ENCODE data around the gene PTAFR.

The PTAFR gene

DNA sequence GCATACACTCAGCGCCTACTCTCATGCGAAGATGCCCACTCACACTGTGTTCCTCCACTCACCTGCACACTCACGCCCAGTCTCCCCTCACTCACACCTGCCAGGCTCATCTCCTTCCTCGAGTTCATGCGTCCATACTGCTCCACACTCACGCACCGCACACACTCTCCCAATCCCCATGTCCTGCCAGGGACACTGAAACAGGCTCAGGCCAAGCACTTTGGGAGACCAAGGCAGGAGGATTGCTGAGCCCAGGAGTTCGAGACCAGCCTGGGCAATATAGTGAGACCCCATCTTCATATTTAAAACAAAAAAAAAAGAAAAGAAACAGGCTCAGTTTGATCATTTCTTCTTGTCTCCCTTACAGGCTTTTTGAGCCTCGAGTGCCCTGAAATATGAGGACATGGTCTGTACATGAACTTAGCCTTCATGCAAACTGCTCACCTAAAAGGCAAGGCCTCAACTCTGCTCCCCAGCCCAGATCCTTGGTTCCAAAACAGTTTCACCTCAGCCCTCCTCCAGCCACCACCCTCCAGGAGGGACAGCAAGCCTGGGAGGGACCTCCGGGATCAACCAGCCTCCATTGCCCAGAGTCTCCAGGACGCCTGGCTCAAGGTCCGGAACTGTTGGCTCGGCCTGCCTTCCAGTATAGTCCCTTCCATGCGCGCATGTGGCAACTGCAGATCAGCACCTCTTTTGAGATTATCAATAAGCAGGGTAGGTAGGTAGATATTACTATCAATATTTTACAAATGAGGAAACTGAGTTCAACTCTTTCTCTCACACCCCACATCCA is 2.4 kb upstream of the PTAFR start:
- DNase-seq (ENCODE audit: low spot score): no peak

DNA sequence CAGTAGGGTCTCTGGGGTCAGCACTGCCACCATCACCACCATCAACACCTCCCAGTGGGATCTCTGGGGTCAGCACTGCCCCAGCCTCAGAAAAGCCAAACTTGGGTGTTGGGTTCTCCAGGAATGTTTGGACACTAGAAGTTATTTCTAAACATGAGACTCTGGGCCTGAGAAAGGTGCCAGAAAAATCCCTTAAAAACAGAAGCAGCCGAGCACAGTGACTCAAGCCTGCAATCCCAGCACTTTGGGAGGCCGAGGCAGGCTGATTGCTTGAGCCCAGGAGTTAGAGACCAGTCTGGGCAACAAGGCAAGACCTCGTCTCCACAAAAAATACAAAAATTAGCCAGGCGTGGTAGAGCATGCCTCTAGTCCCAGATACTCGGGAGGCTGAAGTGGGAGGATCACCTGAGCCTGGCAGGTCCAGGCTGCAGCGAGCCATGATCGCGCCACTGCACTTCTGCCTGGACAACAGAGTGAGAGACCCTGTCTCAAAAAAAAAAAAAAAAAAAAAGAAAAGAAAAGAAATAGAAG is 470 bp downstream of the PTAFR start:
- DNase-seq (ENCODE audit: low spot score): no peak

DNA sequence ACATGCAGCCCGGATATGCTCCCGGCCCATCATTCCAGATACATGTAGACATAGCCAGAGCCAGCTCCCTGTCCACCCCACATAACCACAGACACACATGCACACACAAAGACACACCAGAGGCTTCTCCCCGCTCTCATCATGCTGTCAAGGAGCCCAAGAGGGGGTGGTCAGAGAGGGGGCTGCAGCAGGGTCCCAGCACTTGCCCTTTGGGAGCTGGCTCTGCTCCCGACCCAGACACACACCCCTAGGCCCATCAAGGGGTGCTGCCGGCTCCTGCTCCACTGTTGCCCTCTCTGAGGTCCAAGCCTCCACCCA is 2.6 kb downstream of the PTAFR start:
- DNase-seq (ENCODE audit: low spot score): no peak

DNA sequence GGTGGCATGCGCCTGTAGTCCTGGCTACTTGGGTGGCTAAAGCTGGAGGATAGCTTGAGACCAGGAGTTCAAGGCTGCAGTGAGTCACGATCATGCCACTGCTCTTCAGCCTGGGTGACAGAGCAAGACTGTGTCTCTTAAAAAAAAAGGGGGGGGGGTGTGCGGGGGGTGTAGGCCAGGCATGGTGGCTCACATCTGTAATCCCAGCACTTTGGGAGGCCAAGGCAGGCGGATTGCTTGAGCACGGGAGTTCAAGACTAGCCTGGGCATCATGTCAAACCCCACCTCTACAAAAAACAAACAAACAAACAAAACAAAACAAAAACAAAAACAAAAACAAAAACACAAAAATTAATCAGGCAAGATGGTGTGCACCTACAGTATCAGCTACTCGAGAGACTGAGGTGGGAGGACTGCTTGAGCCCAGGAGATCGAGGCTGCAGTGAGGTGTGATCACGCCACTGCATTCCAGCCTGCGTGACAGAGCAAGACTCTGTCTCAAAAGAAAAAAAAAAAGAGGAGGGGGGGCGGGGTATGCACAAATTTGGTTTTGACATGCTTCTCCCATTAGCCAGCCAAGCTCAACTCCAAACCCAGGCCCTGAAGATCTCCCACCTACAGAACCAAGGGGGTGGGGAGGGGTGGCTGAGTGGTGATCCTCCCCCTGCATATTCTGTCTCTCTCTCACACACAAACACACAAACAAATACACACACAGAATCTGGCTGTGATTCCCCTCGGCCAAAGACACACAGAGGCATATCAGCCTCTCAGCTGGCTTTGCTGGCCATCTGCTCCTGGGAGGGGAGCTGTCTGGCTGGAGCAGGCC is 3.1 kb downstream of the PTAFR start:
- no peak for DNase-seq (ENCODE audit: low spot score)

DNA sequence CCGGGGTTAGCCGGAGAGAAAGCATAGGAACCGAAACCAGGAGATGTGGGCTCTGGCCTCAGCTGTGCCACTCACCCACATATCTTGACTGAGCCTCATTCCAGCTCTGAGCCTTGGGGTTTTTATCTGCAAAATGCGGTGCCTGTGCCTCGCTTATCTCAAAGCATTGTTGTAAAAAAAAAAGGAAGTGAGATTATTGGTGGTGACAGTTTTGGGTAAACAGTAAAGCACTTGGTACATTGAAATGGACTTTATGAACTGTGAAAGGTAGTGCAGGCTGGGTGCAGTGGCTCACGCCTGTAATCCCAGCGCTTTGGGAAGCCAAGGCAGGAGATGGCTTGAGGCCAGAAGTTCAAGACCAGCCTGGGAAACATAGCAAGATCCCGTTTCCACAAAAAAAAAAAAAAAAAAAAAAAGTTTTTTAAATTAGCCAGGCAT is 3.8 kb downstream of the PTAFR start:
- peak; percentile 12 for DNase-seq (ENCODE audit: low spot score)

DNA sequence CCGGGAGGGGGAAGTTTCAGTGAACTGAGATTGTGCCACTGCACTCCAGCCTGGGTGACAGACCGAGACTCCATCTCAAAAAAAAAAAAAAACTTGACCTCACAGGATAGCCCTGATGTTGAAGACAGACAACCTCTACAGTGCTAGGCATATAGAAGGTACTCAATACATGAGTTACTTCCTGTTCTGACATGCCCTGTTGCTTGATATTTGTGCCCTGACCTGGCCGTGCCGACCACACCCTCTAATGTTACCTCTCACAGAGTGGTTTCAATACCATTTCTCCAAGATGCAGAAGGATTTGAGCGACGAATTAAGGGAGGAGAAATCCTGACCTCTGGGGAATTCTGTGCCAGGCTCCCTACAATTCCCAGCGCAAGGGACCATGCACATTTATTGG is 5.2 kb downstream of the PTAFR start:
- DNase-seq (ENCODE audit: low spot score): no peak

DNA sequence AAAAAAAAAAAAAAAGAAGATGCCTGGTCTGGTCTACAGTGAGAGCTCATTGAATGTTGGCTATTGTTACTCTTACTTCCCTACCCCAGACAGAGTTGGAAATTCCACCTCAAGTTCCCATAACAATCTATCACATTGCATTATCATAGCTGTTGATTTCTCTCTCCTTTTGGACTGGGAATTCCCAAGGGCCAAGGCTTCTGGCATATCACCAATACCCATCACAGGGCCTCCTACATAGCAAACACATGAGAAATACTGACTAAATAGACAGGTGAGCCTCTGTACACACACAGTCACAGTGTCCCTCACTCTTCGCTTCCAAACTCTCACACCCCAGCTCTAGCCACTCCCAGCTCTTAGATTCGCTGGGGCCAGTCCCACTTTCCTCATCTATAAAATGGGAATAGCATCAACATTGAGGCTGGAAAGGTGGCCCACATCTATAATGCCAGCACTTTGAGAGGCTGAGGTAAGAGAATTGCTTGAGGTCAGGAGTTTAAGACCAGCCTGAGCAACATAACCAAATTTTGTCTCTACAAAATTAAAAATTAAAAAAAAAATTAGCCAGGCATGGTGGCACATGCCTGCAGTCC is 6.4 kb downstream of the PTAFR start:
- DNase-seq (ENCODE audit: low spot score): no peak

DNA sequence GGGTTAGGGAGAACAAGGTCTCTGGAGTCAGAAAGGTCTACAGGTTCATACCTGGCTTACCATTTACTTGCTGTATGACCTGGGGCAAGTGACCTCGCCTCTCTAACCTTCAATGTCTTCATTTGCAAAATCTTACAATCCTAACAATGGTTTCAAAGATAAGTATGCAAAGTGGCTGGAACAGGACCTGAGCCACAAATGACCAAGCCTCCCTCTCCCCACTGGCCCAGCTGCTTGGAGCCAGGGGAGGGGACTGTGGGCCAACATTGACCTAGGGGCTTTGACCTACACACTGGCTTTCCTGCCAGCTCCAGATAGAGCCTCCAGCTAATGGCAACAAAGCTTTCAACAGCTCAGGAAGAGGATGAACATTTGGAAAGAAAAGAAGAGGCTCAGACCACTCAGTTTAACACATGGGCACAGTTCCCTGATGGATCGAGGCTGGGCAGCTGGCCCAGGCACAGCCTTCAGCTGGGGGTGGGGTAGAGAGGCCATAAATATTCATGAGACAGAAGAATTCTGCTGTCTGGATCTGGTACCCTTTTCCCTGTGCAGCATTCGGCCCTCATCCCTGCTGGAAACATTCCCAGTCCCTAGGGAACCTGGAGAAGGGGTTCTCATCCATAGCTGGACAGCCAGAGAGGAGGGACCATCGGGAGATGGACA is 12.9 kb downstream of the PTAFR start:
- no peak for DNase-seq (ENCODE audit: low spot score)

DNA sequence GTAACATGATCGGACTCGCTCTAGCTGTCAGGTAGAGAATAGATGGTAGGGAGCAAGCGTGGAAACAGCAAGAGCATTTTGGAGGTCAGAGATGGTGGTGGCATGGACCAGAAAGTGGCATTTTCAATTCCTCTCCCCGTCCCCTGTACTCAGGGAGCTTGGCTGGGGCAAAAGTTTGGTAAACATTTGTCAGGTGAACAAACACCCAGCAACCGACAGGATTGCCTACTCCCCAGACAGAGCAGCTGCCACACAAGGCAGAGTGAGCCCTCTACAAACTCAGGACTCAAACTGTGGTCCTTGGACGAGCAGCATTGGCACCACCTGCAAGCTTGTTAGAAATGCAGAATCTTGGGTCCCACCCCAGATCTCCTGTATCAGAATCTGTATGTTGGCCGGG is 14.3 kb downstream of the PTAFR start:
- no peak for DNase-seq (ENCODE audit: low spot score)

DNA sequence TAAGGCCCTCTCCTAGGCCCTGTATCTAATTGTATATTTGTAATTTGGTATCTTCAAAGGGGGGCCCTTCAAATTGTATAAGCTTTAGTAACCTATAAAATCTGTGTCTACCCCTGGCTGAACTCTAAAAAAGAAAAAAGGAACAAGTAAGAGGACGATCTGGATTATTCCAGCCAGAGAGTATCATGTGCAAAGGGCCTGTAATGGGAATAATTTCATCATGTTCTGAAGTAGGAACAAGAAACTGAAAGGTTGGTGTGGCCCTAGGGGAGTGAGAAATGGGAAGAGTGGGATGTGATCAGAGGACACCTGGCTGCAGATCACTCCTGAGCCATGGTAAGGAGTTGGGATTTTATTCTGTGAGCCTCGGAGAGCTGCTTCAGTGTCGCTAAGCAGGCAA is 14.7 kb downstream of the PTAFR start:
- DNase-seq (ENCODE audit: low spot score): no peak

DNA sequence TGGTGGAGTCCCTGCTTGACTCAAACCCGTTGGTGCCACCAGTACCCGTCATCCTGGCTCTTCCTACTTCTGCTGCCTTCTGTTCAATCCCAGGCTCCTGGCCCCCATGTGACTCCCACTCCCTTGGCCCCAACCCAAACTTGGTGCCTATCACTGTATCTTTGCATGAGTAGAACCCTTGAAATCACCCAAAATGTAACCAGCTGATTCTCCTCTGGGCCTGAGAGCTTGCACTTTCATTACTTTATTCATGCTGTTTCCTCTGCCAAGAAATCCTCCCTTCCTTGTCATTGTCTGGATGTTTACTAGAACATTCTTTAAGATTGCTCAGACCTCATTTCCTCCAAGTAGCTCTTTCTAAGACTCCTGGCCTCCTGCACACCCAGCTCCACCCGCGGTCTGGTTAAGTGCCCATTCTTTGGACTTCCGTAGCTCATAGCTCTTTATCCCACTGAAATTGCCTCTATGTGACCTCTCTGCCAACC is 15.7 kb downstream of the PTAFR start:
- DNase-seq (ENCODE audit: low spot score): no peak

DNA sequence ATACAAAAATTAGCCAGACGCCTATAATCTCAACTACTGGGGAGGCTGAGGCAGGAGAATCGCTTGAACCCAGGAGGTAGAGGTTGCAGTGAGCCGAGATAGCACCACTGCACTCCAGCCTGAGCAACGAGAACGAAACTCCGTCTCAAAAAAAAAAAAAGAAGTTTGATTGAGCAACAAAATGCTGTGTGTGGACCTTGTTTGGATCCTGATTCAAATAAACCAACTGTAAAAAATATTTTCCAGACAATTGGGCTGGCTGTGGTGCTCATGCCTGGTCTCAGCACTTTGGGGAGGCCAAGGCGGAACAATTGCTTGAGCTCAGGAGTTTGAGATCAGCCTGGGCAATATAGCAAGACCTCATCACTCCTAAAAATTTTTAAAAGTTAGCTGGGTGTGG is 16.8 kb downstream of the PTAFR start:
- no peak for DNase-seq (ENCODE audit: low spot score)

DNA sequence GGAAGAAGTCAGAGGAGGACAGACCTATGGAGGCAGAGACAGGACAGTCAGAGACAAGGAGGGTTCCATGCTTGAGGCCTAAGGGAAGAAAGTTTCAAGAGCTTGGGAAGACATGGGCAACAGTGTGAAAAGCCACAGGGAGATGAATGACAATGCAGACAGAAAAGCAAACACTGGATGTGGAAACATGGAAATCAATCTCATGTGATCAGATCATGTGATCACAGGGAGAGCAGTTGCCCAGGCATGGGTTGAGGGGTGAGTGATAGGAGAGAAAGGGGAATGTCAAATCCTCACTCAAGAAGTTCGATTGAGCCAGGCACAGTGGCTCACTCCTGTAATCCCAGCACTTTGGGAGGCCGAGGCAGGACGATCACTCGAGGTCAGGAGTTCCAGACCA is 17.2 kb downstream of the PTAFR start:
- DNase-seq (ENCODE audit: low spot score): no peak

DNA sequence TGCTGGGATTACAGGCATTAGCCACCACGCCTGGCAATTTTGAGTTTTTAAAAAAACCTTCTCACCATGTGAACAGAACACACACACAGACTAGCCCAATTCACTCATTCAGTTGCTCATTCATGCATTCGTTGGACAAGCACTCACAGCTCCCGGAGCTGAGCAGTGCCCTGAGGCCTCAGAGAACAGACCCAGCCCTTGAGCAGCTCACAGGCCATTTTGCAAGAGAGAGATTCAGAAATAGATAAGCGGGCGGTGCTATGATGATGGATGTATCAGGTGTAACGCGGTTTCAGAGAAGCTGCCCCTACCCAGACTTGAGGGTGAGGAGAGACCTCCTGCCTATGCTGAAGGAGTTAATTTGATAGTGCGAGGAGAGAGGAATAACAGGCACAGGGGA is 18.6 kb downstream of the PTAFR start:
- no peak for DNase-seq (ENCODE audit: low spot score)

DNA sequence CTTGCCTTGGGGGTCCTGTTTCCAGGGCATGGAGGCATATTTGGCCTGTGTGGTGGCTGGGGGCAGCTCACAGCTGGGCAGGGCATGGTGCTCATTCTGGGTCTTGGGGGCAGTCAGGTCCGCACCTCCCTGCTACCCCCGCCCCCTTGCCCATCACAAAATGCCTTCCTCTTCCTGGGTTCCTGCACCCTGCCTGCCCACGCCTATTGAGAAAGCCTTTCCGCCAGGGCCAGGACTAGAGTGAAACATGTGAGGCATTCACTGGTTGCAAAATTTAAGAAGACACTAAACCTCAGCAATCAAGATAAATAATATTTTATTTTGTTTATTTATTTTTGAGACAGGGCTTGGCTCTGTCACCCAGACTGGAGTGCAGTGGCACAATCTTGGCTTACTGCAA is 19.7 kb downstream of the PTAFR start:
- DNase-seq (ENCODE audit: low spot score): no peak

DNA sequence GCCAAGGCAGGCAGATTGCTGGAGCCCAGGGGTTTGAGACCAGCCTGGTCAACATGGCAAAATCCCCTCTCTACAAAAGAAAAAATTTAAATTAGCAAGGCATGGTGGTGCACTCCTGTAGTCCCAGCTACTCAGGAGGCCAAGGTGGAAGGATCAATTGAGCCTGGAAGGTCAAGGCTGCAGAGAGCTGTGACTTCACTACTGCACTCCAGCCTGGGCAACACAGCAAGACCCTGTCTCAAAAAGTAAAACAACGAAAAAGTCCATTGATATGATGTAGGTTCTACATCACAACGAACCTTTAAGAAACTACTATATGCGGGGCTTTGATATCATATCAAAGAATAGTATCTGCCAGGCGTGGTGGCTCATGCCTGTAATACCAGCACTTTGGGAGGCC is 20.9 kb downstream of the PTAFR start:
- no peak for DNase-seq (ENCODE audit: low spot score)

DNA sequence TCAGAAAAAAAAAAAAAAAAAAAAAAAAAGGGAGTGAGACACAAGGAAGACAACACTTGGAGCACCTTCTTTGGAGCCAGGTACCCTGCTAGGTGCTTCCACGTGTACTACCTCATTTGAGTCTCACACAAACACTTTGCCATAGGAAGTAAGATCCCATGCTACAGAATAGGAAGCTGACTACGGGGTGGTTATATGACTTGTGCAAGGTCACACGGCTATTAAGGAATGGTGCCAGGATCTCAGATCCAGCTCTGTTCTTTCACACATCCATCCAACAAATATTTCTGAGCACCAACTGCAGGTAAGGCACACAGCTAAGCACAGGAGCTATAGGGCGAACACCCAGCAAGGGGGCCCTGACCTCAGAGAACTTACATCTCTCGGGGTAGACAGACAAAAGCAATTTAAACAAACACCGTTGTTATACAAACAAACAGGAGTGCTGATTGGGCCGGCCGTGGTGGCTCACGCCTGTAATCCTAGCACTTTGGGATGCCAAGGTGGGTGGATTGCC is 22.4 kb downstream of the PTAFR start:
- DNase-seq (ENCODE audit: low spot score): no peak

DNA sequence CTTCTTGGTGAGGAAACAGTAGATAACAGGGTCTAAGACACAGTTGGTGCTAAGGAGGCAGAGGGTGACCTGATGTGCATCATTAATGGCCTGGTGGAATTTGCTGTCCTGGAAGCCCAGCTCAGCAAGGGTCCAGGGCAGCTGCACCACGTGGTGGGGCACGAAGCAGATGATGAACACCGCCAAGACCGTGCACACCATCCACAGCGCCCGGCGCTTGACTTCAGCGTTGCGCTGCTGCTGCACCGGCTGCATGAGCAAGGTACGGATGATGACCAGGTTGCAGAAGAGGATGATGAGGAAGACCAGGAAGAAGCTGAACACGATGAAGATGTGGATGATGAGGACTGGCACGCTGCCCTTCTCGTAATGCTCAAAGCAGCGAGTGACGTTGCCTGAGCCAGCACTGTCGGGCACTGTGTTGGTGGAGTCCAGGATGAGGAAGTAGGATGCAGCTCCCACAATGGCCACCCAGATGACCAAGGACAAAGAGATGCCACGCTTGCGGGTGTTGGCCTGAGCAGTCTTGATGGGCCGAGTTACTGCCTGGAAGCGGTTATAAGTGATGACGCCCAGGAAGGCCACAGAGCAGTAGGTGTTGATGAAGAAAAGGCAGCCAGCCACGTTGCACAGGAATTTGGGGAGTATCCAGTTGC is 26.2 kb downstream of the PTAFR start:
- no peak for DNase-seq (ENCODE audit: low spot score)

DNA sequence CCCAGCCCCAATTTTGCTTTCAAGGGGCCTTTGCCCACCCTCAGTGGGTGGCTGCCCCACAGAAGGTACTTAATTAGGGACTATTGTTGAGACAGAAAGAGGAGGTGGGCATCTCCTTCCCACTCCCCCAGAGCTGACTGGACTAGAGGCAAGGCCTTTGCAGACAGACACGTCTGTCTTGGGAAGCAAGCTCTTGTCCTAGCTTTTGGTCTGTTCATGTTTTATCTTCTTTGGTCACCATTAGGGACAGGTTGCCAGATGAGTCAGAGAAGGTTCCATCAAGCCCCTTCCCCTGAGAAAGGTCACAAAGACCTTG is 27.7 kb downstream of the PTAFR start:
- DNase-seq (ENCODE audit: low spot score): no peak

DNA sequence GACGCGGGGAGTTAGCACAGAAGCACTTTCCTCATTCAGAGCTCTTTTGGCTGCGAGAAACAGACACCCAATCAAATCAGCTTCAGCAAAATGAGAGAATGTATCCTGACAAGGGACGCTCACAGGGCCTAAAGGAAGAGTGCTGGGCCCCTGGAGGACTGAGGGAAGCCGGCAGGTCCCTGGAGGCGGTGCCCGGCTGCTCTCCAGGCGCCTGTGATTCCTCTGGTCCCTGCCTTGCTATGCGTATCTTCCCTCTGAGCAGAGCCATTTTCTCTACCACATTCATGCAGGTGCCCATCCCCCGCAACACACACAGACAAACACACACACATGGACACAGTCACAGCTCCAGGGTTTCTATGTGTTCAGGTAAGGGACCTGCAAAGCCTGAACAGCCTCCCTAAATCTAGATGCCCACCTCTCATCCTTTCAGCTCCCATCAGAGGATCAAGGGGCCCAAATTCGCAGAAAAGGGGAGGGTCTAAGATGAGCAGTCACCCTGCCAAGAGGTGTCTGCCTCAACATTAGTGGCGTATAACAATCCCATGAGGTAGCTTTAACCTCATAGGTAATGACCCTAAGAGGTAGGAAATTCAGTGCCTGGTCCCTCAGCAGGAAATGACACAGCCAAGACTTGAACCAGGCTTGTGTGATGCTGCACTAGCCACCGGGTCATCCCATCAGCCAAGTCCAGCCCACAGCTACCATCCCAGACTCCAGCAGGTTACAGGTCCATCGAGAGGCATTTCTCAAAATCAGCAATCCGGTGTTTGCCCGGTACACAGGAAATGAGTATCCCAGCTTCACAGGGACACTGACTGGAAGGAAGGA is 29.0 kb downstream of the PTAFR start:
- no peak for DNase-seq (ENCODE audit: low spot score)

DNA sequence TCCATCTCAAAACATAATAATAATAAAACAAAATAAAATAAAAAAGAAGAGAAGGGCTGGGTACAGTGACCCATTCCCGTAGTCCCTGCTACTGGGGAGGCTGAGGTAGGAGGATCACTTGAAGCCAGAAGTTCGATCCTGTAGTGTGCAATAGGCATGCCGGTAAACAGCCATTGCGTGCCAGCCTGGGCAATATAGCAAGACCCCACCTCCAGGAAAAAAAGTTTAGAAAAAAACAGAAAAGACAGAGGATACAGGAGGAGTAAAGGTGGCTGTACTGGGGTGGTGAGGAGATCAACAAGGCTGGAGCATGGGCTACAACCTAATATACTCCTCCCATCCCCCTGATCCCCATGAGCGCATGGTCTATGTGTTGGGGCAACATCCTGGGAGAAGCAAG is 30.8 kb downstream of the PTAFR start:
- DNase-seq (ENCODE audit: low spot score): no peak

Data from hematopoietic multipotent progenitor cell treated with erythropoietin and hydrocortisone succinate and interleukin-3 and kit ligand, for 17 days (in vitro differentiated cells).